PC-9 (cell line): Measurements from ENCODE around the gene HPGD.

Experiments used
- CTCF ChIP-seq: fragments of 200-600 bp; sonication (generic); conservative IDR thresholded peaks from 2 replicates; pipeline ENCODE4 v1.6.1; 2017; ENCODE audit warnings: mixed run types, antibody characterized with exemption, mild to moderate bottlenecking, moderate library complexity
- EZH2 ChIP-seq: fragments of 200-600 bp; sonication (generic); IDR thresholded peaks from 2 replicates; pipeline ENCODE4 v1.8.0; 2017; ENCODE audit warnings: antibody characterized with exemption, low read depth

- TF ChIP-seq CTCF (no peak), EZH2 (no peak)
These were observed 16.6 kb upstream of the HPGD start for GRCh38 chr4:174538876-174539250.
